ENCODE measurements around the gene KCTD21.

GRCh38 chr11:78170413-78170812 lies 18.0 kb downstream of the KCTD21 start:
- TF ChIP-seq CTCF (IDR thresholded peaks at IDR 0.05; ENCODE audit: insufficient read depth, low read length, poor library complexity, severe bottlenecking) (no peak), EZH2phosphoT487 (conservative IDR thresholded peaks at IDR 0.05; ENCODE audit: low read length) (no peak)
